ENCODE data around the gene HASPIN.

GRCh38 chr17:3768341-3768740 is 44.6 kb downstream of the HASPIN start:
- TF ChIP-seq EZH2phosphoT487 (IDR thresholded peaks at IDR 0.05; ENCODE audit: unreplicated experiment) (no peak), CTCF (conservative IDR thresholded peaks at IDR 0.05; ENCODE audit: low read depth in 2 of 2) (no peak), POLR2AphosphoS5 (IDR thresholded peaks at IDR 0.05; ENCODE audit: low read depth) (no peak), EZH2 (IDR thresholded peaks at IDR 0.05; ENCODE audit: low read depth, unreplicated experiment) (no peak), CREB1 (CRISPR knock-in tag; IDR thresholded peaks at IDR 0.05; ENCODE audit: low read depth) (no peak)

Data from GM23338 (cell line).